NCI-H1105 (cell line): ENCODE results near the gene RPN2.

ENCODE experiments used
- DNase-seq: peaks from one replicate; lab custom pipeline; 2025; lab: John Stamatoyannopoulos, UW

RPN2 gene

DNA sequence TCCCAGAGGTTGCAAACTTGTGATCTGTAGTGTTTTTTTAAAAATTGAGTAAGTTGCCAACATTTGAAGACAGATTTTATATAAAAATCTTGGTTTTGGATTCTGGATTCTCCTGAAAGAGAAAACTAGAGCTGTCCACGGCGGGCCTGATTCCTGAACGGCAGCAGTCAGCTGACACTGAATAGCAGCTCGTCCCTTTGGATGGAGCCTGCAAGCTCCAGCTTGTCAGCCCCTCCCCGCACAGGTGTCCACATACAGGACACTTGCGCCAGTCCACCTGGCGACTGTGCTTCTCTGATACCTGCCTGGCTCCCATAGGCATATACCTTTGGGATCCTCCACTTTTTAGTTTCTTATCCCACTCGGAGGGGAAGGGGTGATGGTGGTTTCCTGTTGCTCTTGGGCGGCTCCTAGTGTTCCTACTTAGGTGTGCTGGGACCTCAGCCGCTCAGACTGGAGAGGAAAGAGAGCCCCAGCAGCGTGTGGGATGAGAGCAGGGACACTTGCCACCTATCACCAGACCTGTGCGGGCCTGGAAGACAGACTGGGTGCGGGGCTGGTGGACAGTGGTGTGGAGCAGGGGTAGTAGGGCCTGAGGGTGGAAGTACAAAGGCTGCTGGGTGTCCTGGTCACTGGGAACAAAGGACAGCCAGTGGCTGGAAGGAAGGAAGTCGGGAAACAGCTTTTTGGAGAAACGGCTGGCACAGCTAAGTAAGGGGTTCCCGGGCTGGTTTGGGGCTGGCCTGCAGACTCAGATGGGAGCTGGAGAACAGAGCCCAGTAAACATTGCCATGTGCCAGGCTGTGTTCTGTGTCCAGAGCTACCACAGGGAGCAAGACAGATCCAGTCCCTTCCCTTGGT lies 64.2 kb downstream of the RPN2 start:
- DNase-seq: no peak

DNA sequence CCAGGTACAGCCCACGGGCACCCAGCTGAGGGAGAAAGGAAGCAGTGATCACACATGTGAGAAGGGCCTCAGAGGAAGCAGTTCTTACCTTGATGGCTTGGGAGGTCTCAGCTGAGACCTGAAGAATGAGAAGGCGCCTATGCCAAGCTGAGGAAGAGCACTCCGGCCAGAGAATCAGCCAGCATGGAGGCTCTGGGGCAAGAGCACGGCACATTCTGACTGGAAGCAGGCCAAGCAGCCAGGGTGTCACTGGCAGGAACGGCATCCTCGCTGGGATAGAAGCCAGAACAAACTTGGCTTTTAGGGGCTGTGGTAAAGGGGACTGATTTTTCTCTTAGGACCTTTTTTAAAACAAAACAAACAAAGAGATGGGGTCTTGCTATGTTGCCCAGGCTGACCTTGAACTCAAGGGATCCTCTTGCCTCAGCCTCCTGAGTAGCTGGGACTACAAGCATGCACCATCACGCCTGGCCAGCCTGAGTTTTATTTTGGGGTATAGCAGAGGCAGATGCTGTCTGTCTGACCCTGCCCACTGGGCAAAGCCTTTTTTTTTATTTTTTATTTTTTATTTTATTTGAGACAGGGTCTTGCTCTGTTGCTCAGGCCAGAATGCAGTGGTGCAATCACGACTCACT lies 64.9 kb downstream of the RPN2 start:
- DNase-seq: no peak

DNA sequence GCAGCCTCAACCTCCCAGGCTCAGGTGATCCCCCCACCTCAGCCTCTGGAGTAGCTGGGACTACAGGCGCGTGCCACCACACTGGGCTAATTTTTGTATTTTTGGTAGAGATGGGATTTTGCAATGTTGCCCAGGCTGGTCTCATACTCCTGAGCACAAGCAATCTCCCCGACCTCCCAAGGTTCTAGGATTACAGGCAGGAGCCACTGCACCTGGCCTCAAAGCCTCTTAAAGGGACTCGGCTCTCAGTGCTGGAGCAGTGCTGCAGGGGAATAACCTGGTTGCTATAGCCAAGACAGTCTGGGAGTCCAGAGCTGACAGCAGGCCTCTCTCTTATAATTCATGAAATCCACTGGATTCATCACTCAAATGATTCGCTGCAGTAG lies 65.4 kb downstream of the RPN2 start:
- no peak for DNase-seq

DNA sequence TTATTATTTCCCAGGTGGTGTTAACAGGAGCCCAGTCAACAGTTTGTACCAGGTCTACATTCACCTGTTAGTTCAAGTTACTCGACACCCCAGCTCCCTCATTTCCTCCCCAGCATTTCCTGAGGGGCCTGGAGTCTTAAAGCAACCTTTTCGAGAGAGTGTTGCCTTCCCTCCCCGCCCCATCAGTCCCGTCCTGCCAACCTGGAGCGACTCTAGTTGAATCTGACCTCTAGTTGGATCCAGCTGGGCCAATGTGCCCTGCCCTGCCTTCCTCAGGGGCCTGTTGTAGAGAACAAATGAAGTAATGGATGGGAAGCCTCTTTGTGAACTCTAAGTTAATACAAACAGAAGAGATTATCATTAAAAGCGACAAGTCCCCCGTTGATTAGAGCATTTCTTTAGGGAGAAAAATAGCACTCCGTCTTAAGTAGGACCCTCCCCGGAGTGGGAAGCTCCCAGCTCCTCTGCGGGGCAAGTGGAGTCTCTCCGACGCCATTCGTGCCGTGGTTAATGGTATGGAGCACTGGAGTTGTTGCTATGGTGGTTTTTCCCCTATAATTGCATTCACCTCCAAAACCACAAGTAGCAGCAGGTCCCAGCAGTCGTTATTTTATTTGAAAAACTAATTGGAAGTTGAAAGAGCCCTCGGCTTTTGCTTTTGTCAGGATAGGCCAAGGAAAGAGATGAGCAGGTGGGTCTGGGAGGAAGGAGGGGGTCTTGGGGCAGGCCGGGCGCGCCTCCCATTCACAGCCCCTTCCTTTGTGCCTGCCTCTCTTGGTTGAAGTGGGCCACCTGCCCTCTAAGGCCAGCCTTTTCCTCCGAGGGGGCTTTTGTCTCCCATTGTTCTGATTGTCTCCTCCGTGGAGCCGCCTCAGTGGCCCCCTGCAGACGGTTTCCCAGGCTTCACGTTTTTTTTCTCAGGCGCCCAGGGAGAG lies 66.4 kb downstream of the RPN2 start:
- DNase-seq: peak; percentile 90

DNA sequence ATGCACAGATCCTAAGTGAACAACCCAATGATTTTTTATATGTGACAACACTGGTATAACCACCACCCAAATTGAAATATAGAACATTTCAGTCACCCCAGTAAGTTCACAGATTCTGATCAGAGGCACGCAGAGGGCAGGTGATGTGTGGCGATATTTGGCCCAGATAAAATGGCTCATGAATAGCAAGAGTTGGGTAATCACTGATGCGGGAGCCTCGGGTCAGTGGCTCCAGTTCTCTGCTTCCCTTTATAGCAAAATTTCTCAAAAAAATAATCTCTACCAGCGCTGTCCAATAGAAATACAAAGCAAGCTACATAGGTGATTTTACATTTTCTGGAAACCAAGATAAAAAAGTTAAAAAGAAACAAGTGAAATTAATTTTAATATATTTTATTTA lies 67.6 kb downstream of the RPN2 start:
- DNase-seq: no peak

DNA sequence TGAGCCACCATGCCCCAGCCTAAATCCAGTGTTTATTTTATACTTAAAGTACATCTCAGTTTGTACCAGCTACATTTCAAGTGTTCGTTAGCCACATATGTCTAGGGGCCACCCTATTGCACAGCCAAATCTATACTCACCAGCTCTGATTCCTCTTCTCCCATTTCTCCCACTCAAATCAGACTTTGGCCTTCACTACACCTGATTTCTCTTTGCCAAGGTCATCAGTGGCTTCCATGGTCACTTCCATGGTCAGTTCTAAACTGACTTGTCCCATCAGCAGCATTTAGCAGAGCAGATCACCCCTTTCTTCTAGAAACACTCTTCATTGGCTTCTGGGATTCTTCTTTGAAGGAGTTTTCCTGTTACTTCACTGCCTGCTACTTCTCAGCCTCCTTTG lies 68.4 kb downstream of the RPN2 start:
- no peak for DNase-seq

DNA sequence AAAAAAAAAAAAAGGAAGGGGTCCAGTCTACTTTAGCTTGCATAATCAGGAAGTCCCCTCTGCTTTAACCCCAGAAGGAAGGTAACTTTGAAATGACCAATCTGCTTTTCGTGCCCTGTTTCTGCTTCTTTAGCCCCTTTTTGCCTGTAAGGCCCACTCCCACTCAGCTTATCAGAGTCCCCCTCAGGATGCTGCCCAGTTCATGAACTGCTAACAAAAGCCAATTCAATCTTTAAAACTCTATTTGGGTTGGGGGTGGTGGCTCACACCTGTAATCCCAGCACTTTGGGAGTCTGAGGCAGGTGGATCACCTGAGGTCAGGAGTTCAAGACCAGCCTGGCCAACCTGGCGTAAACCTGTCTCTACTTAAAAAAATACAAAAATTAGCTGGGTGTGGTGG lies 70.2 kb downstream of the RPN2 start:
- no peak for DNase-seq

DNA sequence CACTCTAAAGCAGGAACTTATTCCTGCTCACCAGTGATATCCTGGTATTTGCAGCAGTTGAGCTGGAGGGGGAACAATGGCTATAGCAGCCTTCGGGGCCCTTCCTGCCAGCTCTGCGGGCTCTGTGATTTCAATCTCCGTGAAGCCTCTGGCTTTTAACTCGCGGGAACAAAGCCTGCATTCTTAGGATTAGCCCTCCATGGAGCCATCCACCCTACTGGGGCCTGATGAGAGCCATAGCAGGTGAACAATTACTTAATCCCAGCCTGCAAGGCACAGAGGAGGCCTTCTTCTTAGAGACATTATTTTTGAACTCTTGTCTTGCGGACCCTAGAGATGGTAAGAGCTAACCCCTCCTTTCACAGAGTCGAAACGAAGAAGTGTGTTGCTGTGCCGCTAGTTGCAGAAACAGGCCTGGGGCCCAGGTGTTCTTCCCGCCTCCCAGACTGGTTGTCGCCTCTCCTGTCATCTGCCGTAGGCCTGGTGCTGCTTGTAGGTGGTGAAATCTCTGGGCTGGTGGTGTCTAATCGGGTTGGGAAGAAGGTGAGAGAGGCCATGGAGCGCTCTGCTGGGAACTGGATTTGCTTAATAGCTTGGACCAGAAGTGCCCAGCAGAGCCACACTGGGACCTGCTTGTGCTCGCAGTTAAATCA lies 72.8 kb downstream of the RPN2 start:
- DNase-seq: no peak

DNA sequence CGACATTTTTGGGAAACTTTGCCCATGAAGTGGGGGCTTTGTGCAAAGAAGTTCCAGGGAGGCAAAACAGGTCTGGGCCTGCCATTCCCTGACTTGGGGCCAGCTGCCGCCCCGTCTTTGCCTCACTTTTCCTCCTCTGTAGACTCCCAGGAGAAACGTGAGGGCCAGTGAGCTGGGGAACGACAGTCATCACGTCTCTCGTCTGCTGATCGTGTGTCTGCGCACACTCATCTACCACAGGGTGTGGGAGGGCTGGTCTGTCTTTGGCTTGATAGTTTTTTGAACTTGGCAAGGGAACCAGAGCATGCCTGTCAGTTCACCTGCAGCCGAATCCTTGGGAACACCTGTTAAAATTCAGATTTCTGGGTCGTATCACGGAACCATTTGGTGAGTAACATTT lies 74.0 kb downstream of the RPN2 start:
- DNase-seq: no peak

DNA sequence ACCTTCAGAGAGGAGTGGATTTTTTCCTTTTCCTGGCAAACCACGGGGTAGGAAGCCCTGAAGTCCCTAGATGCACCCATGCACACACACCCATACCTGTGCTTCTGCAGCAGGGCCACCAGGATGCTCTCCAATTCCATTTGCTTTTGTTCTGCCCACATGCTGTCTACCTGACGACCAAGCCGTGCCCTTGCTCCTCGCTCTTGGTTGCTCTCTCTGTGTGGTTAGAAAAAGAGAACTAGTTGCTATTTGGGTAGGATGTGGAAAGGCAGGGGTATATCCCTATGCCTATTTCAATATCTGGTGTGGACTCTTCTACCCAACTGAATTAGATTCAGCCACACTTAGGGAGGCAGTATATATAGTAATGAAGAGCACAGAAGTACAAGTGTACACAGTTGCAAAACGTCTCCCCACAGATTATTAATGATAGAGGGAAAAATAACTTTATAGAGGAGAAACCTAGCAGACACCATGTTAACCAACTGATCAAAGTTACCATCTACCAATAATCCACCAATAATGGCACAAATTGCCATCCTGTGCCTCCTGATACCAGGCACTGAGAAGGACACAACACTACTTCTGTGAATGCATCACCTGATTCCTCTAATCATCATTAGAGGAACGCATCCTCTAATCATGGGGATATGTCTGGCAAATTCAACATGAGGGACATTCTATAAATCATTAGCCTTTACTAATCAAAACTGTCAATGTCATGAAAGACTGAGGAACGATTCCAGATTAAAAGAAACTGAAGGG lies 75.2 kb downstream of the RPN2 start:
- DNase-seq: no peak

DNA sequence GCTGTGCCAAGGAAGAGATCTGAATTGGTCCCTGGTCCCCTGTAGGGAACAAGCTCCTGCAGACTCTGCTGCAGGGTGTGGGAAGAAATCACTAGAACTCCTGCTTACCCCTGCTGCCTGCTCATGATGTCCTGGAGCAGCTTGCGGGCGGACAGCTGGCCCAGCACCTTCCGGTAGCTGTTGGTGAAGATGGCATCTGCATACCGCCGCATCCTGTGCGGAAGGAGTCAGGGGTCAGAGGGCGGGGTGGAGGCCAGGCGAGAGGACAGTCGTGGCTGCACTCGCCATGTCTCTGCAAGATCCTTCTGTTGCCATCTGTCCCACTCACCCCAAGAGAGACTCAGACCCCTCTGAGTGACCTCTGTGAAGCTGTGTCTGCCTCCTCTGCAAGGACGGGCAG lies 77.2 kb downstream of the RPN2 start:
- no peak for DNase-seq

DNA sequence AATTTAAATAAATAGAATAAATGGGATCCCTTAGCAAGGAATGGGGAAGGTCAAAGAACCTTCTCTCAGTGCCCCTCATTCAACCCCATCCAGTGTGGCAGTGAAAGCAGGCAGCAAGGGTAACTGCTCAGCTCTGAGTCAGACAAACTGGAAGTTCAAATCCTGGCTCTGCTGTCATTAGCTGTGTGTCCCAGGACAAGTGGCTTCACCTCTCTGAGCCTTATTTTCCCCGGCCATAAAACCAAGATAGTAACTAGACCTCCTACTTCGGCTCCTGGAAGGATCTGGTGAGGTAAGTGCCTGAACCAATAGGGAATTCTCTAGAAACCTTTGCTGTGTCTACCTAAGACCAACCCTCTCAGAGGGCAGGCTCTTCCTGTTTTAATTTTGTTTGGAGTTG lies 78.4 kb downstream of the RPN2 start:
- no peak for DNase-seq

DNA sequence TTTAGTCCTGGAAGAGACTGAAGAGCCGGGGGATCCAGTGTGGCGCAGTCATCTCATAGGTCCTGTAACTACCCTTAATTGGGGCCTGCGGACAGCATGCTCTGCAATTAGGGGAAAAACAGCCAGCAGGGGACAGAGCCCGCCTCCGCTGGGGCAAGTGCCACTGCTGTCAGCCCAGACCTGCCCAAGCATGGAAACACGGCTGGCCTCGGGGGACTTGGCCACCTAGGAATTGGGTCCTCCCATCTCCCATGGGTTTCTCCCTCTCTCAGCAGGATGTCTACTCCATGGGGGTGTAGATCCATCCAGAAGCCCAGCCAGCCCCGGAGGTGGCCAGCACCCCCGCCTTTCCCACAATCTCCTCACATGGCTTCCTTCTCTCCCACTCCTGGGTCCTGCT lies 78.9 kb downstream of the RPN2 start:
- DNase-seq: no peak

DNA sequence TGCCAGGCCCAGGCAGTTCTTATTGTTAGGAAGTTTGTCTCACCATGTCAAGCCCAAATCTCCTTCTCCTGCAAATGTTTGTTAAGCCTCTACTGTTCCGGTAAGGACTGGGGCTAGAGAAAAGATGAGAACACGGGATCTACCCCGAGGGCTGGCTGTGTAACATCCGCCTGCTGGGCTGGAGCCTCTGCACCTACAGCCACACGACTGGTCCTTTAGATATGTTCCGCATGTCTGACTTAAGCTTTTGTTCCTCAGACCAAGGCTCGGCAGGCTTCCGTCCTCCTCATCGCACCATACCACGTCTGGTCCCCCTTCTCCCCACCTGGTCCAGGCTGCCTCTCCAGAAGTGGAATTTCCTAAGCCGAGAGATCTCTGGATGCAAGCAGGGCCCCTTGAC lies 79.9 kb downstream of the RPN2 start:
- no peak for DNase-seq

DNA sequence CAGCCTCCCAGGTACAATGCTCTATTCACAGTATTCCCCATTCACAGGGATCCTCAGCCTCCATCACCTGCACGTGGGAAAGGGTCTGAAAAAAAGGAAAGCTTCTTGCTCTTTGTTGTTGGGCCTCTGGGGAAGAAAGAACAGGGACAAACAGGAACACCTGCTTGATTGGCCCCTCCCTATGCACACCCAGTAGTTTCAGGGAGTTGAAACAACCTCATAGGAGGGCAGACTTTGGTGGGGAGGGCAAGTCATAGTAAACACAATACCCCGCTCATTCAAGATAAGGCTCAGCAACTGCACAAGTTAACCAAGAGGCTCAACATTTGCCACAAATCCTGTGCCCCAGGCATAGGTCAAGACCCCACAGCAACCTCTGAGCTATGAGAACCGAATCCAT lies 80.7 kb downstream of the RPN2 start:
- no peak for DNase-seq

DNA sequence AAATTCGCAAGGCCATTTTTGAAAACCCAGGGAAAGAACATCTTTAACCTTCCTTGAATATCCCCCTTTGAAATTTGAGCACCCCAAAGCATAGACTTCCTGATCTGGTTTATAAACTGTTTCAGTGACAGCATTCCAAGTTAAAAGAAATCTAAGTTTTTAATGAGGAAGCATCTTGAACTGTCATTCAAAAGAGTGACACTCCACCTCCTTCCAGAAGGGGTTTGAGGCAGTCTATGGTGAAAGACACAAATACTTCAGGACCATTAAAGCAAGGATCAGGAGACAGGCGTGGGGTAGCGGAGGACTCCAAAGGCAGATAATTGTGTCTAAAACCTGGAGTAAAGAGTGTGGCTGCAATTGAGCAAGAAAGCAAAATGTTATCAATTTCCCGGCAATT lies 81.8 kb downstream of the RPN2 start:
- no peak for DNase-seq

DNA sequence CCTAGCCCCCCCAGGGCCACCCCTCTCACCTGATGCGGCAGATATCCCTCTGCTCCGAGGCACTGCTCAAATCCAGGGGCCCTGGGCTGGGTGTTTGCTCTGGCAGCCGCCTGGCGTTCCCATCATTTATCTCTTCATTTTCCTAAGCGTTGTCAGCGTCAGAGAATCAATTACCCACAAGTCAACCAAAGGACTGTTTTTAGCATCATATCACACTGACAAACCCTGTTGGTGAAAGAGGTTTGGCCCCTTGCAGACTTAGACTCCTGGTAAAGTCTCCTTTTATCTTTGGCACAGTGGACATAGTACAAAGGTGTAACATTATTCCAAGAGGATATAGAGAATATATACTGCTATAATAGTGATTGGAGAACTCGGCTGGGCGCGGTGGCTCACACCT lies 82.6 kb downstream of the RPN2 start, which contains the start of gene GHRH:
TSS of gene GHRH (minus strand) at position 101 of the 400 bp plus-strand sequence. CDS start 4,925 bp downstream, outside the sequence.
- DNase-seq: no peak

DNA sequence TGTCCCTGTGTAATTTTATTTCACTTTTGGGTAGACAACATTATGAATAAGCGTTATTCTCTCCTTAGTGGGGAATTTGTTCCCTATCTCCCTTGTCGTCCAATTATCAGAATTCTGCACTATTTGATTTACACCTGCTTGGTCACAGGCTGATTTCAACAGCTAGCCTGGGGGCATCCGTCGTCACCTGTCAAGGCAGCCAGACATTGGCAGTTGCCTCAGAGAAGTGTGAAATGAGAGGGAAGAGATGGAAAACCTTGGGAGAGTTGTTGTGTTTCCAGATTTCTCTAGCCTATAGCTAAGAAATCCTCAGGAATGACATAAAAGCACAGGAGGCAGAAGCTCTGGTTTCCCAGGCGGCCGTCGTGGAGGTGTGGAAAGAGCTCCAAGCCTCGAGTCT lies 83.4 kb downstream of the RPN2 start:
- DNase-seq: no peak

DNA sequence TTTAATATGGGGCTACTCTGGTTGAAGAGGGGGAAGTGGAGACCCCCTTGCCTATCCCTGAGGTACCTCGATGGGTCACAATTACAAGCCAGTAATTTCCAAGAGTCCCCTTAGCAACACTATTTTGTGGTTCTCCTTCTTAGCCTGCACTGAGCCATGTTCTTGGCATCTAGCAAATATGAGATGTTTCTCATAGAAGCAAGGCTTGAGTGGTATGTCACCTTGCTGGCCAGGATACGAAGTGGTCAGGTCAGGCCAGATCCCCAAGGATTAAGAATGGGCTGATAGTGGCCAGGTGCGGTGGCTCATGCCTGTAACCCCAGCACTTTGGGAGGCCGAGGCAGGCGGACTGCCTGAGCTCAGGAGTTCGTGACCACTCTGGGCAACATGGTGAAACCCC lies 84.6 kb downstream of the RPN2 start:
- no peak for DNase-seq

DNA sequence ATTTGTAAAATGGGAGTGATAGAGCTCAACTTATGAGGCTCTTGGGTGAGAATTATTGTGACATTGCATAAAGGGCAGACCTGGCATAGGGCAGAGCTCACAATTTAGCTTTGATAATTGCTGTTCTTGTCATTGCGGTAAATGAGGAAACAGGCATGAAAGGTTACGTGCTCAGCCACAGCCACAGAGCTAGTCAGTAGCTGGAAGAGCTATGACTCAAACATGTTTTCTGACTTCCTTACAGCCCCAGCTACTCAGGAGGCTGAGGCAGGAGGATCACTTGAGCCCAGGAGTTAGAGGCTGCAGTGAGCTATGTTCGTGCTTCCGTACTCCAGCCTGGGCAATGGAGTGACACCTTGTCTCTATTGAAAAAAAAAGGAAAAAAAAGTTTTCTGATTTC lies 86.0 kb downstream of the RPN2 start:
- DNase-seq: no peak

DNA sequence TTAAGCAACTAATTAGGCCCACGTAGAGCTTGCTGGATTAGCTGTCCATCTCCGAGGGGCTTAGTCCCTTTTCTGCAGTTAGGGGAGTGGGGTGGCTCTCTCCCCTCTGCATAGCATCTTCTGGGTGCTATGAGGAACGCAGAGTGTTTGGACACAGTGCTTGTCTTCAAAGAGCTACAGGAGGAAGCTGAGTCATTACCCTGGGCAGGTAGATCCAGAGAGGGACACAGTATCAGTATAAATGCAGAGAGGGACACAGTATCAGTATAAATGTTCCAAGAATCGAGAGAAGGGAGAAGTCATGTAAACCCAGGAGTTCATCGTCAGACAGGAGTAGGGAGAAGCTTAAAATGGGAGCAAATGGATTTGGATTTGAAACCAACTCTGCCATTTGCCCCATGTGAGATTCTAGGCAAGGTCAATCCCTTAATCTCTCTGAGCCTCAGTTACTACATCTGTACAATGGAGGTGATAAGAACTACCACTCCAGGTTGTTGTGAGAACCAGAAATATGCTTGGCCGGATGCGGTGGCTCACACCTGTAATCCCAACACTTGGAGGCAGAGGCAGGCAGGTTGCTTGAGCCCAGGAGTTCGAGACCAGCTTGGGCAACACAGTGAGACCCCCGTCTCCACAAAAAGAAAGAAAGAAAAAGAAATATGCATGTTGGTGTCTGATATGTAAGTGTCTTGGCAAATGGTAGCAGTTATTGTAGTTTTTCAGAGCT lies 88.0 kb downstream of the RPN2 start:
- DNase-seq: no peak
